ENCODE results near the gene DCP1B.

Gene DCP1B

DNA sequence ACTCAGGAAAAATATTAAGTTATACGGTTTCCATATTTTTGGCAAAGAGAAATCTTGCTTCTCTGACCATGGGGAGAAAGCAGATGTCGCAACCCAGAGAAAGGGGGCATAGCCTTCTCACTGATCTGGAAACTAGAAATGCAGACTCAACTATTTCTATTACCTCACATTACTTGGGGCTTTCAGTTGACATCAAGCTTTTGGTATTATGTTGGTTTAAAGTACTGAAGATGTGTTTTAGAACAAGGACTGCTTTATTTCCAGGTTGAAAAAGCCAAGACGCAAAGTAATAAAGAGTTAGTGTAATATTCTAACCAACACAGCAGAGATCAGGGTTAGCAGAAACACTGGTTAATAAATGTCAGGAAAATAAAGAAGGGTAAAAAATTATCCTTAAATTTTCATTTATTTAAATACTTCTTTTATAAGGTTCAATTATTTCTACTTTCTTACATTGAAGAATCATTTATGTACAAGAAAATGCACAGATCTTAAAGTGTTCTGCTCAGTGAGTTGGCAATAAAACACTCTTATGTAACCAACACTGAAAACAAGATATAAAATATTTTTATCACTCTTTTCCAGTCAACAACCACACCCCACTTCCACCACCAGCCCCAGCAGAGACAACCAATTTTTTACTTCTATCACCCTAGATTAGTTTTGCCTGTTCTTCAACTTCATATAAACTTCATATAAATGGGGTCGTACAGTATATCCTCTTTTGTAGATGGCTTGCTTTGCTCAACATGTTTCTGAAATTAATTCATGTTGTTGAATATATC lies 26.0 kb downstream of the DCP1B start:
- H3K9ac ChIP-seq, result no peak overlapping the region
- H3K27ac ChIP-seq, result no peak overlapping the region

DNA sequence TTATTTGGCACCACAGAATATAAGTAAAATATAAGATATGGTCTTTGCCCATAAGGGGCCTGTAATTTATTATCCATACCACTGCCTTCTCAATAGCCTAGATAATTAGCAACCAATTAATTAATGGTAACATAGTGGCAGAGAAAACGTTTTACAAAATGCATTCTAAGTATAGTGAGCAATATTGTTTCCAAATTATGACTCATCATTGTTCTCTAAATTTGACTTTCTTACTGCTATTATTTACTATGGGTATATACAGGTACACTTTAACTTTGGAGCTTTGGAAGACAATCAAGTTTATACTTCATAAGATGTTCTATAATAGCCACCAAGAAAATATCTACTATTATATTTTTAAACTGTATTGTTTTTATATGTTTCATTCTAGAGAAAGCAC lies 26.7 kb downstream of the DCP1B start:
- H3K27ac ChIP-seq, result no peak overlapping the region
- no peaks in the 10 kb centered on the region for H3K9me3 ChIP-seq
- H3K4me1 ChIP-seq, result no peaks in the 10 kb centered on the region
- no peaks in the 10 kb centered on the region for H3K27me3 ChIP-seq
- H3K4me3 ChIP-seq, result no peak overlapping the region
- no peak for TF ChIP-seq Cebpa-rat (IDR thresholded peaks at IDR 0.05)
- H4K20me1 ChIP-seq, result peaks cover 8% of the 10 kb centered on the region; the same call in 1 of the 2 replicates
- H3K36me3 ChIP-seq, result 0 out of 2 replicates have a peak, but pooled peaks cover 9% of the 10 kb centered on the region
- no peak overlapping the region for H3K4me2 ChIP-seq
- H3K9ac ChIP-seq, result no peak overlapping the region

More for the DNA sequence above, 26.0 kb downstream of the DCP1B start:
- no peak overlapping the region for H3K4me3 ChIP-seq
- H3K27me3 ChIP-seq, result no peaks in the 10 kb centered on the region
- peaks cover 8% of the 10 kb centered on the region; the same call in 1 of the 2 replicates for H4K20me1 ChIP-seq
- 0 out of 2 replicates have a peak, but pooled peaks cover 9% of the 10 kb centered on the region for H3K36me3 ChIP-seq
- 0 out of 2 replicates have a peak, but pooled peaks have one; percentile 16 for TF ChIP-seq Cebpa-rat (IDR thresholded peaks at IDR 0.05)
- H3K4me2 ChIP-seq, result no peak overlapping the region
- no peaks in the 10 kb centered on the region for H3K4me1 ChIP-seq
- no peaks in the 10 kb centered on the region for H3K9me3 ChIP-seq

DNA sequence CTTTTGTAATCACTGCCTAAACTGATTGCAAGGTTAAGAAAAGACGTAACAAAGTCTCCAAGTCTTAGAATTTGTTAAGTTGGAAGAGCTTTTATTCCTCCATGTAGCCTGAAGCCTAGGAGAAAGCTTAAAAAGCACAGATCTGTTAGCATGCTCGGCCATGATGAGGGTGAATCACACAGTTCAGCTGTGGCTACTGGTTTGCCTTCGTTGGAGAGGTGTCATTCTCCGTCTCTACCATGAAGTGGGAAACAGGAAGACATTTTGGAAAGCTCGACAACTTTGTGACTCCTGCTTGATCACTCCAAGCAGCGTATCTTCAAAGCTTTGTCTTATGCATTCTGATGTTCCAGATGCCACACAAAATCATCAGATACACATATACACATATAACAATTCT lies 27.1 kb downstream of the DCP1B start:
- Histone ChIP-seq H3K27me3 (no peaks in the 10 kb centered on the region), H3K4me2 (no peak overlapping the region), H3K27ac (no peak overlapping the region), H3K36me3 (0 out of 2 replicates have a peak, but pooled peaks cover 9% of the 10 kb centered on the region), H3K4me1 (no peaks in the 10 kb centered on the region), H4K20me1 (peaks cover 8% of the 10 kb centered on the region; the same call in 1 of the 2 replicates), H3K4me3 (no peak overlapping the region), H3K9me3 (no peaks in the 10 kb centered on the region), H3K9ac (no peak overlapping the region)
- TF ChIP-seq Cebpa-rat (IDR thresholded peaks at IDR 0.05), result no peak

GRCh38 chr12:1974812-1975211 lies 29.4 kb downstream of the DCP1B start:
- no peak overlapping the region for H3K4me3 ChIP-seq
- no peaks in the 10 kb centered on the region for H3K4me1 ChIP-seq
- no peak for TF ChIP-seq Cebpa-rat (IDR thresholded peaks at IDR 0.05)
- H3K27me3 ChIP-seq, result no peaks in the 10 kb centered on the region
- no peaks in the 10 kb centered on the region for H3K9me3 ChIP-seq
- H3K4me2 ChIP-seq, result no peak overlapping the region
- H3K9ac ChIP-seq, result no peak overlapping the region
- no peak overlapping the region for H3K27ac ChIP-seq
- H4K20me1 ChIP-seq, result peaks cover 8% of the 10 kb centered on the region; the same call in 1 of the 2 replicates
- H3K36me3 ChIP-seq, result 0 out of 2 replicates have a peak, but pooled peaks cover 9% of the 10 kb centered on the region

- Histone ChIP-seq H3K4me2 (no peak overlapping the region), H4K20me1 (0 out of 2 replicates have a peak, but pooled peaks cover 8% of the 10 kb centered on the region), H3K36me3 (no peaks in the 10 kb centered on the region), H3K4me1 (no peaks in the 10 kb centered on the region), H3K4me3 (no peak overlapping the region), H3K27ac (no peak overlapping the region), H3K9ac (no peak overlapping the region), H3K9me3 (no peaks in the 10 kb centered on the region), H3K27me3 (no peaks in the 10 kb centered on the region)
- no peak for TF ChIP-seq Cebpa-rat (IDR thresholded peaks at IDR 0.05)
Measured at GRCh38 chr12:1972856-1973317, 31.4 kb downstream of the DCP1B start.

- no peak overlapping the region for H3K27ac ChIP-seq
- no peak overlapping the region for H3K4me2 ChIP-seq
- no peaks in the 10 kb centered on the region for H3K4me1 ChIP-seq
- peaks cover under 1% of the 10 kb centered on the region; the same call in 1 of the 2 replicates for H3K36me3 ChIP-seq
- H3K9ac ChIP-seq, result no peak overlapping the region
- H3K9me3 ChIP-seq, result no peaks in the 10 kb centered on the region
- H3K4me3 ChIP-seq, result no peak overlapping the region
- H4K20me1 ChIP-seq, result 0 out of 2 replicates have a peak, but pooled peaks cover 8% of the 10 kb centered on the region
- TF ChIP-seq Cebpa-rat (IDR thresholded peaks at IDR 0.05), result no peak
- no peaks in the 10 kb centered on the region for H3K27me3 ChIP-seq
Measured at GRCh38 chr12:1972260-1972659, 32.0 kb downstream of the DCP1B start.

DNA sequence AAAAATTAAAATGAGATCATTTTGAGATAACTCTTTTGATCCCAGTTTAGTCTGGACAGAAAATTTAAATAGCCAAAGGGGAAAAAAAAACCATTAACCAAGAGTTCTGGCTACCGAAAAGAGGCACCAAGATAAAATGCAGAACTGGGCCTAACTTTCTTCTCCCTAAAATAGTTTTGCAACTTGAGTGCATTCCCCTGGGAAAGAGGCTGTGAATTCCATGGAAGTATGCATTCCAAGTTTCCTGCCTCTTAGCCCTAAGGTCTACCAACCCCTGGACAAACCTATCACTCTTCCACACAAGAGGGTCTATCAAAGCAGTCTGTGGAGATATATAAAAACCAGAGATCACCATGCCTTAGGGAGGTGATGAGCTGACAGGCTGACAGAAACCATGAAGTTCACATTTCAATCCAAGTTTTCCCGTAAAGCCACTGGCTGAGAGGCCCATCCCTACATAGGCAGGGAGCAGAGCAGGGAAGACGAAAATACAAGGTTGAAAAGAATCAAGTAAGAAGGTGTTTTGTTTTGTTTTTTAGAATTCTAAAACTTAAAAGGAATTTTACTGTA lies 33.8 kb downstream of the DCP1B start:
- TF ChIP-seq Cebpa-rat (IDR thresholded peaks at IDR 0.05), result no peak
- no peak overlapping the region for H3K4me3 ChIP-seq
- no peak overlapping the region for H3K4me2 ChIP-seq
- H3K27ac ChIP-seq, result no peak overlapping the region
- peaks cover 19% of the 10 kb centered on the region for H3K36me3 ChIP-seq
- H3K9ac ChIP-seq, result no peak overlapping the region
- H3K4me1 ChIP-seq, result no peaks in the 10 kb centered on the region
- no peaks in the 10 kb centered on the region for H3K9me3 ChIP-seq
- H4K20me1 ChIP-seq, result 0 out of 2 replicates have a peak, but pooled peaks cover under 1% of the 10 kb centered on the region
- H3K27me3 ChIP-seq, result no peaks in the 10 kb centered on the region

GRCh38 chr12:1966561-1967226 lies 37.6 kb downstream of the DCP1B start:
- H3K27ac ChIP-seq, result no peak overlapping the region
- no peak for TF ChIP-seq Cebpa-rat (IDR thresholded peaks at IDR 0.05)
- no peaks in the 10 kb centered on the region for H3K9me3 ChIP-seq
- no peak overlapping the region for H3K9ac ChIP-seq
- H3K4me2 ChIP-seq, result no peak overlapping the region
- no peaks in the 10 kb centered on the region for H3K27me3 ChIP-seq
- H3K36me3 ChIP-seq, result peaks cover 41% of the 10 kb centered on the region
- H3K4me1 ChIP-seq, result no peaks in the 10 kb centered on the region
- no peaks in the 10 kb centered on the region for H4K20me1 ChIP-seq
- H3K4me3 ChIP-seq, result no peak overlapping the region

DNA sequence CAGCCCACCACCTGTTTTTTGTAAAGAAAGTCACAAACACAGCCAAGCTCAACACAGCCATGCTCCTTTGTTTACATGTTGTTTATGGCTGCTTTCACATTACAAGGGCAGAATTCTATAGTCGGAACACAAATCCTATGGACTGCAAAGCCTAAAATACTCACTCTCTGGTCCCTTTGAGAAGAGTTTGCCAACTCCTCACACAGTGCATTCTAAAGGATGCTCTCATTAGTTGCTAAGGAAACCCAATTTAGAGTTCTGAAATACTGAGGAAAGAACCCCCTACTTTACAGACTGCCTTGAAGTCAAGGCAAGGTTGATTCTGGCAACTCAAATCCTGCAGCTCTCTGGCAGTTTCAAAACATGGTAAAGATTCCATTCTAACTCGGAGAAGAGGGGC lies 38.3 kb downstream of the DCP1B start:
- H3K27me3 ChIP-seq, result no peaks in the 10 kb centered on the region
- no peak overlapping the region for H3K27ac ChIP-seq
- no peaks in the 10 kb centered on the region for H3K4me1 ChIP-seq
- no peaks in the 10 kb centered on the region for H4K20me1 ChIP-seq
- no peak overlapping the region for H3K9ac ChIP-seq
- no peak for TF ChIP-seq Cebpa-rat (IDR thresholded peaks at IDR 0.05)
- H3K9me3 ChIP-seq, result no peaks in the 10 kb centered on the region
- no peak overlapping the region for H3K4me3 ChIP-seq
- peaks cover 47% of the 10 kb centered on the region for H3K36me3 ChIP-seq
- no peak overlapping the region for H3K4me2 ChIP-seq
